HL-60 (cell line): Measurements from ENCODE around the gene UBE2U.

ENCODE experiments used
- DNase-seq, 2 experiments: peaks; one replicate each; pipeline ENCODE4 v3.0.0-alpha.2; 2010 to 2020; ENCODE audit warnings: low read depth in 1 of 2, low spot score in 1 of 2
- H3K27ac ChIP-seq: fragments of 250-450 bp; sonication (Bioruptor Pico); replicated peaks from 2 replicates; pipeline ENCODE4 v1.5.1; 2020; ENCODE audit warnings: mild to moderate bottlenecking, moderate library complexity
- H3K27me3 ChIP-seq: fragments of 250-450 bp; sonication (Bioruptor Pico); 2 replicates; pipeline ENCODE4 v1.5.1; 2021; ENCODE audit warnings: mild to moderate bottlenecking, moderate library complexity; ENCODE audit not compliant: insufficient read depth, poor library complexity, severe bottlenecking
- H3K4me3 ChIP-seq: replicated peaks from 2 replicates; pipeline ENCODE4 v1.5.1; 2011; ENCODE audit warnings: mild to moderate bottlenecking, control low read depth, low read length; ENCODE audit not compliant: insufficient read depth
- GABPA ChIP-seq: IDR thresholded peaks from 2 replicates; pipeline ENCODE4 v1.6.1; 2012; ENCODE audit warnings: low read depth
- POLR2AphosphoS5 ChIP-seq: IDR thresholded peaks from 2 replicates; pipeline ENCODE4 v1.6.1; 2012; ENCODE audit warnings: low read depth
- SPI1 ChIP-seq: IDR thresholded peaks from 2 replicates; pipeline ENCODE4 v1.6.1; 2012; ENCODE audit warnings: low read depth, mild to moderate bottlenecking, borderline replicate concordance
- TF ChIP-seq, protein P1 (sequence below): IDR thresholded peaks from one replicate; pipeline ENCODE4 v1.5.1; 2011; ENCODE audit warnings: low read length, control low read depth, inconsistent platforms; ENCODE audit not compliant: insufficient read depth
- TF ChIP-seq, protein P2 (sequence below): IDR thresholded peaks from 2 replicates; pipeline ENCODE4 v1.6.1; 2012; ENCODE audit warnings: low read depth; ENCODE audit not compliant: insufficient replicate concordance

UBE2U gene

DNA sequence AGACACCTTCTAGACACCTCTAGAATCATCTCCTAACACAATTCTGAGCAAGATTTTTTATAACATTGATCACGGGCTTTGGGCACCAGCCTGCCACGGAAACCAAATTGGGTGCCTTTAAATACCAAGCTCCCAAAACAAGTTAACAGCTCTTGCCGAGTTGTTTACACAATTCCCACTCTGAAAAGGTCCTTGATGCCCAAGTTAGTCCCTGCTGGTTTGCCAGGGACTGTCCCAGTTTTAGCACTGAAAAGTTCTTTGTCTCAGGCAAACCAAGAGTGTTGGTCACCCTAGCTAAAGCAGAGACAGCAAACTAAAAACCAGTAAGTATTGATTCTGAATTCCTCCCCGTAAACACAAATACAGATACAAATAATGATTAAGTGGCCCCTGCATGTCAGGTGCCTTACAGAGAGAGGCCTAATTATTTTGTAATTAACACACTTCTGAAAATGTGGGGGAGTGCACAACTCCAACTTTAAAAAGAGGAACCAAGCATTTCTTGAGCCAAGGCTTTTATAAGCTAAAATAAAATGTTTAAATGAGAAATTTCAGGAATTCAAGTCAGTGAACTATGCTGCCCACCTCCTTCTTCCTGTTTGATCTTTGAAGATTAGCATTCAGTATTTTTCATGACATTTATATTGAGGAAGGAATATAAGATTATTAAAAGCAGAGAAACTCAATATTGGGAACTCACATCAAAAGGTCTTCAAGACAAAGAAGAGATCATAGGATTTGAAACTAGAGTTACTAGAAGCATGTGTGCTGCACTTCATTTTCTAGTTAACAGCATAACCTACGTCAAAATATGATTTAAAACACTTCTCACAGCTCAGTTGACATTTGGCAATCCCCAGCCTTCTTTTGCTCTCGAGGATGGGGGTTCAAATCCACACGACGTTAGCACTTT is 9.0 kb upstream of the UBE2U start:
- H3K27ac ChIP-seq: no peak overlapping the region
- no peak overlapping the region for H3K4me3 ChIP-seq
- TF ChIP-seq, protein P1, sequence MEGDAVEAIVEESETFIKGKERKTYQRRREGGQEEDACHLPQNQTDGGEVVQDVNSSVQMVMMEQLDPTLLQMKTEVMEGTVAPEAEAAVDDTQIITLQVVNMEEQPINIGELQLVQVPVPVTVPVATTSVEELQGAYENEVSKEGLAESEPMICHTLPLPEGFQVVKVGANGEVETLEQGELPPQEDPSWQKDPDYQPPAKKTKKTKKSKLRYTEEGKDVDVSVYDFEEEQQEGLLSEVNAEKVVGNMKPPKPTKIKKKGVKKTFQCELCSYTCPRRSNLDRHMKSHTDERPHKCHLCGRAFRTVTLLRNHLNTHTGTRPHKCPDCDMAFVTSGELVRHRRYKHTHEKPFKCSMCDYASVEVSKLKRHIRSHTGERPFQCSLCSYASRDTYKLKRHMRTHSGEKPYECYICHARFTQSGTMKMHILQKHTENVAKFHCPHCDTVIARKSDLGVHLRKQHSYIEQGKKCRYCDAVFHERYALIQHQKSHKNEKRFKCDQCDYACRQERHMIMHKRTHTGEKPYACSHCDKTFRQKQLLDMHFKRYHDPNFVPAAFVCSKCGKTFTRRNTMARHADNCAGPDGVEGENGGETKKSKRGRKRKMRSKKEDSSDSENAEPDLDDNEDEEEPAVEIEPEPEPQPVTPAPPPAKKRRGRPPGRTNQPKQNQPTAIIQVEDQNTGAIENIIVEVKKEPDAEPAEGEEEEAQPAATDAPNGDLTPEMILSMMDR: no peak
- TF ChIP-seq, protein P2, sequence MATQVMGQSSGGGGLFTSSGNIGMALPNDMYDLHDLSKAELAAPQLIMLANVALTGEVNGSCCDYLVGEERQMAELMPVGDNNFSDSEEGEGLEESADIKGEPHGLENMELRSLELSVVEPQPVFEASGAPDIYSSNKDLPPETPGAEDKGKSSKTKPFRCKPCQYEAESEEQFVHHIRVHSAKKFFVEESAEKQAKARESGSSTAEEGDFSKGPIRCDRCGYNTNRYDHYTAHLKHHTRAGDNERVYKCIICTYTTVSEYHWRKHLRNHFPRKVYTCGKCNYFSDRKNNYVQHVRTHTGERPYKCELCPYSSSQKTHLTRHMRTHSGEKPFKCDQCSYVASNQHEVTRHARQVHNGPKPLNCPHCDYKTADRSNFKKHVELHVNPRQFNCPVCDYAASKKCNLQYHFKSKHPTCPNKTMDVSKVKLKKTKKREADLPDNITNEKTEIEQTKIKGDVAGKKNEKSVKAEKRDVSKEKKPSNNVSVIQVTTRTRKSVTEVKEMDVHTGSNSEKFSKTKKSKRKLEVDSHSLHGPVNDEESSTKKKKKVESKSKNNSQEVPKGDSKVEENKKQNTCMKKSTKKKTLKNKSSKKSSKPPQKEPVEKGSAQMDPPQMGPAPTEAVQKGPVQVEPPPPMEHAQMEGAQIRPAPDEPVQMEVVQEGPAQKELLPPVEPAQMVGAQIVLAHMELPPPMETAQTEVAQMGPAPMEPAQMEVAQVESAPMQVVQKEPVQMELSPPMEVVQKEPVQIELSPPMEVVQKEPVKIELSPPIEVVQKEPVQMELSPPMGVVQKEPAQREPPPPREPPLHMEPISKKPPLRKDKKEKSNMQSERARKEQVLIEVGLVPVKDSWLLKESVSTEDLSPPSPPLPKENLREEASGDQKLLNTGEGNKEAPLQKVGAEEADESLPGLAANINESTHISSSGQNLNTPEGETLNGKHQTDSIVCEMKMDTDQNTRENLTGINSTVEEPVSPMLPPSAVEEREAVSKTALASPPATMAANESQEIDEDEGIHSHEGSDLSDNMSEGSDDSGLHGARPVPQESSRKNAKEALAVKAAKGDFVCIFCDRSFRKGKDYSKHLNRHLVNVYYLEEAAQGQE: no peak
- TF ChIP-seq GABPA (no peak), POLR2AphosphoS5 (no peak), SPI1 (no peak)
- peak in 1 of 2 experiments; percentile 7 for DNase-seq
- no peaks in the 10 kb centered on the region for H3K27me3 ChIP-seq

DNA sequence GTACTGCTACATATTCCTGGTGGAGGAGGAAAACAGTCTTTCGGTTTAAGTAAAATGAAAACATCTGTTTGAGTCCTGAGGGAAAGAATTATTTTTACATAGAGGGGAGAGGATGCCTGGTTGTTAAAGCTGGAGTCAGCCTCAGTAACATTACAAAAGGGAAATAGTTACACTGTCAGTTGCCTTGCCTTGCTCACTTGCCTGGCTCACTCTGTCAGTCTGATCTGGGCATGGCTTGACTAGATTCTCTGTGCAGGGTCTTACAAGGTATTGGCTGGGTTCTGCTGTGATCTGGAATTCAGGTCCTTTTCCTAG is 8.4 kb upstream of the UBE2U start:
- DNase-seq: no peak

DNA sequence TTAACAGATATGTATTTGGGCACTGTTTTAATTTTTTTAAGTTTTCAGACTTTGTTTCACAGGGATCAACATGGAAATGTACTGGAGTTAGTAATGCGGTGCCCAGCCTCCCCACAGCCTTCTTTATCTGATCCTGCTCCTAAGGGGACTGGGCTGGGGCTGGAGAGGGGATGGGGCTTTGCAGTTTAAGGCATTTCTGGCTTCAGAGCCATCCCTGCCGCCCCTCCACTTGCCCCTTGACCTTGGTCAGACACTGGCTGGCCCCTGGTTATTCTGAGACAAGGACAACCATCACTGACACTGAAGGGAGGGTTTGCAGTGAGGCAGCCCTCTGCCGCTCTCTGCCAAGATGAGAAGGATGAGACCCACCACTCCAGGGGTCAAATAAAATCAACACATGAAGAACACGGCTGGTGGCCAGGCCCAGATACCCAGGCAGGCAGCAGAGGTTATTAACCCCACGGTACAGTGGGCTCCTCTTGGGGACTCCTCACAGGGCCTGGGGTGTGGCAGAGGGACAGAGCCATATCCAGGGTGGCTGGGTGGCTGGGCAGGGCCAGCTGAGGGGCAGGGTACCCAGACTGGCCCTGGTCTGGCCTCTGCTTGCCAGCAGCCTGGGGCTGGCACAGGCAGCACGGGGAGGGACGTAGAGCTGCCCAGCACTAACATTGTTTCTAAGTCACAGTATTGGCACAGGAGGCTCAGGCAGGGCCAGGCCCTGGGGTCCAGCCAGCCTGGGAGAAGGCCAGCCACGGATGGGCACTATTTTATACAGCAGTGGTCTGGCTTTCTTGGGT is 7.2 kb upstream of the UBE2U start:
- no peak for DNase-seq
- Histone ChIP-seq H3K4me3 (no peak overlapping the region), H3K27me3 (no peaks in the 10 kb centered on the region), H3K27ac (no peak overlapping the region)
- no peak for TF ChIP-seq SPI1
- TF ChIP-seq GABPA: no peak
- no peak for TF ChIP-seq POLR2AphosphoS5
- TF ChIP-seq, protein P2: no peak
- TF ChIP-seq, protein P1: no peak

More for the DNA sequence above, 8.4 kb upstream of the UBE2U start:
- TF ChIP-seq SPI1 (no peak), POLR2AphosphoS5 (no peak), GABPA (no peak)
- TF ChIP-seq, protein P2: no peak
- TF ChIP-seq, protein P1: no peak
- no peaks in the 10 kb centered on the region for H3K27me3 ChIP-seq
- H3K27ac ChIP-seq: no peak overlapping the region
- H3K4me3 ChIP-seq: no peak overlapping the region
